Measurements from ENCODE around the gene C10orf90.

Gene C10orf90

DNA sequence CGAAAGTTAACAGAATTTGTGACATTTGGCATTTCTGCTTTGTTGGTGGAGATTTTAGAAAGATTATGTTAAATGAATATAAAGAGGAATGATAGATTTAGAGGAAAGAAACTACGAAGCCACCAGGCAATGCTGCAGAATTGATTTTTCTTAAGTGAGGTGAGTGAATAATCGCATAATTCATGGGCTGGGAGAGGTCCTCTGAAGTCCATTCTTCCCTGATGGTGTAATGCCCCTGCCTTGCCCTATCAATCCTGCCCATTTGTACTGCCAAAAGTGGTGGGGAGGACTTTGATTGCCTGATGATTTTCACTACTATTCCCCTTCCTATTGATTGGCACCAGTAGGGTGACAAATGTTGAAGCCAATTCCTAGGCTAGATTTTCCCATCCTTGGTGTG lies 125.9 kb downstream of the C10orf90 start:
- H3K36me3 ChIP-seq (ENCODE audit: low read depth): no peaks in the 10 kb centered on the region
- no peak overlapping the region for H3K27ac ChIP-seq (ENCODE audit: poor library complexity, severe bottlenecking)
- H3K27me3 ChIP-seq (ENCODE audit: insufficient read depth, poor library complexity, severe bottlenecking): peaks cover 14% of the 10 kb centered on the region
- H3K4me1 ChIP-seq (ENCODE audit: insufficient read depth, poor library complexity, severe bottlenecking): no peaks in the 10 kb centered on the region
- DNase-seq (ENCODE audit: low spot score) (no peak), ATAC-seq (ENCODE audit: low read depth) (no peak)
- TF ChIP-seq, protein P1, sequence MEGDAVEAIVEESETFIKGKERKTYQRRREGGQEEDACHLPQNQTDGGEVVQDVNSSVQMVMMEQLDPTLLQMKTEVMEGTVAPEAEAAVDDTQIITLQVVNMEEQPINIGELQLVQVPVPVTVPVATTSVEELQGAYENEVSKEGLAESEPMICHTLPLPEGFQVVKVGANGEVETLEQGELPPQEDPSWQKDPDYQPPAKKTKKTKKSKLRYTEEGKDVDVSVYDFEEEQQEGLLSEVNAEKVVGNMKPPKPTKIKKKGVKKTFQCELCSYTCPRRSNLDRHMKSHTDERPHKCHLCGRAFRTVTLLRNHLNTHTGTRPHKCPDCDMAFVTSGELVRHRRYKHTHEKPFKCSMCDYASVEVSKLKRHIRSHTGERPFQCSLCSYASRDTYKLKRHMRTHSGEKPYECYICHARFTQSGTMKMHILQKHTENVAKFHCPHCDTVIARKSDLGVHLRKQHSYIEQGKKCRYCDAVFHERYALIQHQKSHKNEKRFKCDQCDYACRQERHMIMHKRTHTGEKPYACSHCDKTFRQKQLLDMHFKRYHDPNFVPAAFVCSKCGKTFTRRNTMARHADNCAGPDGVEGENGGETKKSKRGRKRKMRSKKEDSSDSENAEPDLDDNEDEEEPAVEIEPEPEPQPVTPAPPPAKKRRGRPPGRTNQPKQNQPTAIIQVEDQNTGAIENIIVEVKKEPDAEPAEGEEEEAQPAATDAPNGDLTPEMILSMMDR (IDR thresholded peaks at IDR 0.05; ENCODE audit: poor library complexity, severe bottlenecking): no peak
- H3K9me3 ChIP-seq (ENCODE audit: severe bottlenecking): no peaks in the 10 kb centered on the region
- no peak overlapping the region for H3K4me3 ChIP-seq (ENCODE audit: severe bottlenecking)

DNA sequence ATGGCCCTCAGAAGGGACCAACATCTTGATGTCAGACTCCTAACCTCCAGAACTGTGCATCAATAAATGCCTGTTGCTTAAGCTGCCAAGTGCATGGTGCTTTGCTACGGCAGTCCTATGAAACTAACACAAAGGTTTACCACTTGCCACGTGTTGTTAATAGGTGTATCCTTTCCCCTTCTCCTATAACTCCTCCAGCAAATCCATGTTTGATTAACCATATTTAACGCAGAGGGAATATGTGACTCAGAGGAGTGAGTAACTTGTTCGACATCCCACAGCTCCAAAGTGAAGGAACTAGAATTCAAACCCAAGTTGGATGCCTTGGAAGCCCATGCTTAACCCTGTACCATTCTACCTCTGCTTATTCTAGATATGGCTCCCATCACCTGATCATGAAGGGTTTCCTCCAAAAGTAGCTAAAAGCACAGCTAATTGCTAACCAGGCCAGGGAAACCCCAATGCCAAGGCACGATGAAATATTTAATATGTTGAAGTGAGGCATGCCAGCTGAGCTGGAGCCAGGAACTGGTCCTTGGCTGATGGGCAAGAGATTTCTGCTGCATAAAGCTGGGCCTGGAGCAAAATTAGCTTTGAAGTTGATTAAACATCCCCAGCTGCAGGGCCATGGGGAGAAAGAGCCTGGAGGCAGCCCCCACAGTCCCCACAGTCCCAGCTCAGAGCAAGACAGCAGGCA lies 131.9 kb downstream of the C10orf90 start:
- H3K4me3 ChIP-seq (ENCODE audit: severe bottlenecking): no peak overlapping the region
- no peaks in the 10 kb centered on the region for H3K36me3 ChIP-seq (ENCODE audit: low read depth)
- H3K27me3 ChIP-seq (ENCODE audit: insufficient read depth, poor library complexity, severe bottlenecking): peaks cover 28% of the 10 kb centered on the region
- no peak for DNase-seq (ENCODE audit: low spot score)
- H3K4me1 ChIP-seq (ENCODE audit: insufficient read depth, poor library complexity, severe bottlenecking): no peaks in the 10 kb centered on the region
- TF ChIP-seq, protein P1 (IDR thresholded peaks at IDR 0.05; ENCODE audit: poor library complexity, severe bottlenecking): no peak
- no peaks in the 10 kb centered on the region for H3K9me3 ChIP-seq (ENCODE audit: severe bottlenecking)
- no peak overlapping the region for H3K27ac ChIP-seq (ENCODE audit: poor library complexity, severe bottlenecking)
- peak; percentile 70; the same call in 2 of the 3 replicates for ATAC-seq (ENCODE audit: low read depth)

DNA sequence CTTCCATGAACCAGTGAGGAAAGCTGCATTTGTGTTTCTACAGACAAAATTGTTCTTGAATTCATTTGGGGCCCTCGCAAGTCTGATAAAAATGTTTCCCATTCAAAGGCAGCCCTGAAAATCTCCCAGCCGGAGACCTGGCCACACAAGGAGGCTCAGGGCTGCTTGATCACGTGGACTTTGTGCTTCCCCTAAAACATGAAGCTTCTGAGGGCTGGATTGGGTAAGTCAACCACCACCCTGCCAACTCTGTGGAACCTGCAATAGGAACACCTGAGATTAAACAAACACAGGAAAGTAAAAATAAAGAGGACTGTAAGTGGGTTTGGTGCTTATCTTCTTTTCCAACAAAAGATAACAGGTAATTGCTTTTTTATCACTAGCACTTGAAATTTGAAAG lies 133.8 kb downstream of the C10orf90 start:
- Histone ChIP-seq H3K27me3 (ENCODE audit: insufficient read depth, poor library complexity, severe bottlenecking) (peaks cover 20% of the 10 kb centered on the region), H3K27ac (ENCODE audit: poor library complexity, severe bottlenecking) (no peak overlapping the region), H3K4me1 (ENCODE audit: insufficient read depth, poor library complexity, severe bottlenecking) (no peaks in the 10 kb centered on the region), H3K36me3 (ENCODE audit: low read depth) (no peaks in the 10 kb centered on the region), H3K9me3 (ENCODE audit: severe bottlenecking) (no peaks in the 10 kb centered on the region), H3K4me3 (ENCODE audit: severe bottlenecking) (no peak overlapping the region)
- TF ChIP-seq, protein P1 (IDR thresholded peaks at IDR 0.05; ENCODE audit: poor library complexity, severe bottlenecking): no peak
- ATAC-seq (ENCODE audit: low read depth) (no peak), DNase-seq (ENCODE audit: low spot score) (no peak)

DNA sequence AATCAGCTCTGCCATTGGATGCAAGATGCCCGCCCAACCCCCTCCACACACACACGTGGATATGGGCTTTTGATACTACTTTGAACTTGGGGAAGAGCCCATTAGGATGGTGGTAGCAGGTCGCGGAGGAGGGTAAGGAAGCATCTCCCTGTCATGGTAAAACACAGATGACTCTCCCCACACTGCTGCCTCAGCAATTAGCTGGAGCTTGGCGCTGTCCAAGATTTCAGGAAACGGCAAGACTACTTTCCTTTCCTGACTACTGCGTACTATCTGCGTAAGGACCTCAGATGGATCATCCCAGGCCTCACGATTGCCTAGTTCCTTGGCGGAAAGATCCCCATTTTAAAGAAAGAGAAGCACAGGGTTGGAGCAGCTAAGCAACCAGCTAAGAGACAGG lies 134.3 kb downstream of the C10orf90 start:
- Histone ChIP-seq H3K27ac (ENCODE audit: poor library complexity, severe bottlenecking) (no peak overlapping the region), H3K27me3 (ENCODE audit: insufficient read depth, poor library complexity, severe bottlenecking) (peaks cover 20% of the 10 kb centered on the region), H3K4me3 (ENCODE audit: severe bottlenecking) (no peak overlapping the region), H3K4me1 (ENCODE audit: insufficient read depth, poor library complexity, severe bottlenecking) (no peaks in the 10 kb centered on the region), H3K36me3 (ENCODE audit: low read depth) (no peaks in the 10 kb centered on the region), H3K9me3 (ENCODE audit: severe bottlenecking) (no peaks in the 10 kb centered on the region)
- DNase-seq (ENCODE audit: low spot score) (no peak), ATAC-seq (ENCODE audit: low read depth) (no peak)
- TF ChIP-seq, protein P1 (IDR thresholded peaks at IDR 0.05; ENCODE audit: poor library complexity, severe bottlenecking): no peak

DNA sequence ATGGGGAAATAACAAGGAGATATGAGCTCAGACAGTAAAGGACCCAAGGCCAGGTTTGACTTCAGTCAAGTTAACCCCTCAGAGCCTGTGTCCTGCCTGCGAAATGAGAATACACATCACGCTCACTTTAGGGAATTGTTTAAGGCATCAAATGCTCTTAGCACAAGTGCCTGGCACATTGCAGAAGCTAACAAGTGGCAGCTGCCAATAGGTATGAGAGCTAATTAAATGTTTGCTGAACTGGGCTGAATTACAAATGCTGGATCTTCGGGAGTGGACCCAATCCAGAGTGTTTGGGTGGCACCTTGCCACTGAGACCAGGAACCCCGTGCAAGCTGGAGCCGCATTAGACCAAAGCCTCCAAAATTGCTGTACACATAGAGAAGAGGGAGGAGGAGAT lies 136.8 kb downstream of the C10orf90 start:
- TF ChIP-seq, protein P1 (IDR thresholded peaks at IDR 0.05; ENCODE audit: poor library complexity, severe bottlenecking): no peak

More for the DNA sequence above, 136.8 kb downstream of the C10orf90 start:
- no peak for ATAC-seq (ENCODE audit: low read depth)
- Histone ChIP-seq H3K27ac (ENCODE audit: poor library complexity, severe bottlenecking) (no peak overlapping the region), H3K27me3 (ENCODE audit: insufficient read depth, poor library complexity, severe bottlenecking) (peaks cover 11% of the 10 kb centered on the region), H3K4me1 (ENCODE audit: insufficient read depth, poor library complexity, severe bottlenecking) (no peaks in the 10 kb centered on the region), H3K4me3 (ENCODE audit: severe bottlenecking) (no peak overlapping the region), H3K36me3 (ENCODE audit: low read depth) (no peaks in the 10 kb centered on the region), H3K9me3 (ENCODE audit: severe bottlenecking) (no peaks in the 10 kb centered on the region)
- no peak for DNase-seq (ENCODE audit: low spot score)

All from RWPE2 (cell line).